ENCODE results near the gene TSPAN15. TPM values are rescaled to one million over a fixed set of nuclear protein-coding genes. Genes with fewer than 3 reads are reported as not detected.

Gene TSPAN15
- total RNA-seq, 1 experiment from 2014 or later: 1.6 TPM

DNA sequence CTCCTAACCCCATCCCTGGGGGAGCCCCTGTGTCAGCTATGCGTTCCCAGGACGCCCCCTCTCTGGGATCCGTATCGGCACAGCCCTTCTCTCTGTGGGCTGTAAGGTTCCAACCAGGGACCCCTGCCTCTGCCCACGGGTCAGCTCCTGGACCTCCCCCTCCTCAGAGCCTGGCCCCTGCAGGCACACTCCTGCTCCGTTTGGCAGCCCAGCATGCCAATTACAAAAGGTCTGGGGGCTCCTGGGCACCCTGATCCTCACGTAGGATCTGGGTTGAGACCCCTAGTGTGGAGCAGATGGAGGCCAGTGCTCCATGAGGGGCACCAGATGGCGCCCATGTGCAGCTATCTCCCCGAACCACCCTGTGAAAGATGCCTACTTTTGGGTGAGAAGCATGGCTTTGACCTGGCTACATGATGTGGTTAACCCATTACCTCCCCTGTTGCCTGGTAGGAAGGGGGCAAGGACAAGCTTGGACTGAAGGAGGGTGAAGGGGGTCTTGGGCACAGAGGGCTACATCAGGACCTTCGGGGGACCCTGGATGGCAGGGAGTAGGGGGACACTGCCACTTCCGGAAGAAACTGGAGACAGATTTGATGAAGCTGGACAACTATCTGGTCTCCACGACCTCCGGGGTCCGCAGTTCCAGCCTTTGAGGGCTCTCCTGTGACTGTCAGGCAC is 43.5 kb upstream of the TSPAN15 start:
- peak overlapping the region; percentile 44 for H2AFZ ChIP-seq (ENCODE audit: low read length)
- H3K9ac ChIP-seq (ENCODE audit: low read length): peak overlapping the region; percentile 51

DNA sequence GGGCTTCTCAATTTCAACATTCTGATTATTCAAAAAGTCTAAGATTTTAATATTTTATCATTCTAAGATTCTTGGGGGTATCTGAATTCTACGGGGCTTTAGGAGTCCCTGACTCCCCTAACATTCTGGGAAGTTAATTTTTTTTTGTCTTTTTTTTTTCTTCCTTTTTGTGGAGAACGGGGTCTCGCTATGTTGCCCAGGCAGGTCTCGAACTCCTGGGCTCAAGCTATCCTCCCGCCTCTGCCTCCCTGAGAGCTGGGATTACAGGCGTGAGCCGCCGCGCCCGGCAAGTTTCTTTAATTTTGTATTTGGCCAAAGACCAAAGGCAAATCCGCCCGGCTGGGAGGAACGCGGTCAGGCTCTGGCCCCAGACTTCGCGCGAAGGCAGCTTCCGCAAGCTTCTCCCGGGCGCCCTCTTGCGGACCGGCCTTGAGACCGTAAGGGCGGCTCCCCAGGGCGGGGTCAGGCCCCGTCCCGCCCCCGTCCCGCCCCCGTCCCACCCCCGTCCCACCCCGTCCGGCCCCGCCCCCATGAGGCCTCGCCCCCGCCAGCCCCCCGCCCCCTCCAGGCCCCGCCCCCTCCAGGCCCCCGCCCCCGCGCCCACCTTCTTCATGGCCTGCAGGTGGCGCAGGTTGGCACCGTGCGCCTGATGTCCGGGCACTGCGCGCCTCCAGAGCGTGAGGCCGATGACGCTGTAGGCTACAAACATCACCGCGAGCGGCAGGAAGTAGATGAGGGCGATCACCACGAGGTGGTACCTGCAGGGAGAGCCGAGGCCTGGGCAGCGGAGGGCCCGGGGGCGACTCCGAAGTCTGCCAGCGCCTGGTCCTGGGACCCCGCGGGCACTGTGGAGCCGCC is 42.7 kb upstream of the TSPAN15 start:
- DNase-seq: peak; percentile 98
- Histone ChIP-seq H3K9ac (ENCODE audit: low read length) (peak overlapping the region; percentile 65), H3K4me1 (ENCODE audit: low read length) (peaks cover 30% of the 10 kb centered on the region), H3K9me3 (ENCODE audit: low read length) (no peaks in the 10 kb centered on the region), H3K36me3 (ENCODE audit: insufficient read depth, low read length) (no peaks in the 10 kb centered on the region), H2AFZ (ENCODE audit: low read length) (peak overlapping the region; percentile 98), H3K27me3 (ENCODE audit: low read length) (no peaks in the 10 kb centered on the region), H3K9me2 (replicated peaks; ENCODE audit: insufficient read depth, low read length) (no peaks in the 10 kb centered on the region), H3K79me2 (ENCODE audit: low read length) (no peaks in the 10 kb centered on the region), H3K4me3 (ENCODE audit: low read length) (peak overlapping the region; percentile 36; the same call in 1 of the 2 replicates), H4K20me1 (ENCODE audit: insufficient read depth, low read depth, low read length) (no peaks in the 10 kb centered on the region), H3K27ac (ENCODE audit: low read length) (peak overlapping the region; percentile 80), H3K4me2 (ENCODE audit: low read depth, low read length, poor library complexity, severe bottlenecking) (peak overlapping the region; percentile 64)

More for the DNA sequence above, 43.5 kb upstream of the TSPAN15 start:
- Histone ChIP-seq H3K27ac (ENCODE audit: low read length) (peak overlapping the region; percentile 80), H3K9me2 (replicated peaks; ENCODE audit: insufficient read depth, low read length) (no peaks in the 10 kb centered on the region), H4K20me1 (ENCODE audit: insufficient read depth, low read depth, low read length) (no peaks in the 10 kb centered on the region), H3K9me3 (ENCODE audit: low read length) (no peaks in the 10 kb centered on the region), H3K4me2 (ENCODE audit: low read depth, low read length, poor library complexity, severe bottlenecking) (peak overlapping the region; percentile 64), H3K79me2 (ENCODE audit: low read length) (no peaks in the 10 kb centered on the region), H3K36me3 (ENCODE audit: insufficient read depth, low read length) (peaks cover under 1% of the 10 kb centered on the region; the same call in 1 of the 2 replicates), H3K4me1 (ENCODE audit: low read length) (peaks cover 38% of the 10 kb centered on the region), H3K4me3 (ENCODE audit: low read length) (peak overlapping the region; percentile 36; the same call in 1 of the 2 replicates), H3K27me3 (ENCODE audit: low read length) (no peaks in the 10 kb centered on the region)
- DNase-seq: peak; percentile 82

DNA sequence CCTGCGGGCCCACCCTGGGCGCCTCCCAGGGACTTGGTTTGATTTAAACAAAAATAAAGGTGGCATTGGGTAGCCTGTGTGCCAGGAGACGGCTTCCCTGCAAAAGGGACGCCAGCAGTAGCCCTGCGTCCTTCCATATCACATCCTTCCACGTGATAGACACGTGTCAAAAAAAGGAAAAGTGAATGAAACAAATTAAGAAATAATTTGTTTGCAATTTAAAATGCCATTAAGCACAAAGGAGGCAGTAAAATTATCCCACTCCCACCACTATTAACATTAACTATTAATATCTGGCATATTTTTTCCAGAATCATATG is 42.1 kb upstream of the TSPAN15 start:
- no peaks in the 10 kb centered on the region for H3K79me2 ChIP-seq (ENCODE audit: low read length)
- H3K27ac ChIP-seq (ENCODE audit: low read length): no peak overlapping the region
- H4K20me1 ChIP-seq (ENCODE audit: insufficient read depth, low read depth, low read length): no peaks in the 10 kb centered on the region
- peak overlapping the region; percentile 65 for H3K9ac ChIP-seq (ENCODE audit: low read length)
- DNase-seq: no peak
- H3K9me3 ChIP-seq (ENCODE audit: low read length): no peaks in the 10 kb centered on the region
- H3K9me2 ChIP-seq (replicated peaks; ENCODE audit: insufficient read depth, low read length): no peaks in the 10 kb centered on the region
- peaks cover 25% of the 10 kb centered on the region for H3K4me1 ChIP-seq (ENCODE audit: low read length)
- H3K4me3 ChIP-seq (ENCODE audit: low read length): peak overlapping the region; percentile 29; the same call in 1 of the 2 replicates
- H3K36me3 ChIP-seq (ENCODE audit: insufficient read depth, low read length): no peaks in the 10 kb centered on the region
- H2AFZ ChIP-seq (ENCODE audit: low read length): peak overlapping the region; percentile 98
- H3K27me3 ChIP-seq (ENCODE audit: low read length): no peaks in the 10 kb centered on the region
- peak overlapping the region; percentile 62 for H3K4me2 ChIP-seq (ENCODE audit: low read depth, low read length, poor library complexity, severe bottlenecking)

DNA sequence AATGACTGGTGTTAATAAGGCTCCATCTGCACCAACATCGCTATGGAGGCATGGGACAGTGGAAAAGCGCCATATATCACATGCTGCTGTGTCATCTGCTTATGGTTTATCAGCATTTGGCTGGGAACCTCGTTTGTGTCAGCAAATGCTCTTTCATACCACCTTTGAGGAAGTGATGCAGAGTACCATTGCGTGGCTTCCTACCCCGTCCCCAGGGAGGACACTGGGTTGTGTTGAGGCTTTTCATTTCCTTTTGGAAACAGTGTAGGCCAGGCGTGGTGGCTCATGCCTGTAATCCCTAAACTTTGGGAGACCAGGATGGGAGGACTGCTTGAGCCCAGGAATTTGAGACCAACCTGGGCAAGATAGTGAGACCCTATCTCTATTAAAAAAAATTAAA is 41.3 kb upstream of the TSPAN15 start:
- no peak overlapping the region for H2AFZ ChIP-seq (ENCODE audit: low read length)
- H3K9me2 ChIP-seq (replicated peaks; ENCODE audit: insufficient read depth, low read length): no peaks in the 10 kb centered on the region
- H3K4me1 ChIP-seq (ENCODE audit: low read length): peaks cover 25% of the 10 kb centered on the region
- H3K4me3 ChIP-seq (ENCODE audit: low read length): no peak overlapping the region
- H3K79me2 ChIP-seq (ENCODE audit: low read length): no peaks in the 10 kb centered on the region
- H4K20me1 ChIP-seq (ENCODE audit: insufficient read depth, low read depth, low read length): no peaks in the 10 kb centered on the region
- no peaks in the 10 kb centered on the region for H3K36me3 ChIP-seq (ENCODE audit: insufficient read depth, low read length)
- no peaks in the 10 kb centered on the region for H3K27me3 ChIP-seq (ENCODE audit: low read length)
- no peak overlapping the region for H3K4me2 ChIP-seq (ENCODE audit: low read depth, low read length, poor library complexity, severe bottlenecking)
- no peak overlapping the region for H3K9ac ChIP-seq (ENCODE audit: low read length)
- no peaks in the 10 kb centered on the region for H3K9me3 ChIP-seq (ENCODE audit: low read length)
- H3K27ac ChIP-seq (ENCODE audit: low read length): no peak overlapping the region
- peak; percentile 70 for DNase-seq

DNA sequence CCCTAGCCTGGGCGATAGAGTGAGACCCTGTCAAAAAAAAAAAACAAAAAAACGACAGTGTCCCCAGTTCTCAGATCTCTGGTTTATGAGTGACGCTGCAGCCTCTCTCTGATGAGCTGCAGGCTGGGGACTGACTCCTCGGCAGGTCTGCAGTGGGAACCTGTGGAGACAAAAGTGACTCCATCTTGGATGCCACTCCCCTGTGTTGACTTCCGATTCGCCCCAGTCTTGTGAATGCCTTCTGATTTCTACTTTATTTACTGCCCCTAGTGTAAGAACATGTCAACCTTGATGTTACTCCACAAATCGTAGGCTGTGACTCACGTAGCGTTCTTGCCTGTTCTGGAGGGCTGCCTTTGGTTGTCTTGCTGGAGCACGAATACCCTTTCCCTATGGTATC is 40.8 kb upstream of the TSPAN15 start:
- H3K4me1 ChIP-seq (ENCODE audit: low read length): peaks cover 25% of the 10 kb centered on the region
- H3K4me2 ChIP-seq (ENCODE audit: low read depth, low read length, poor library complexity, severe bottlenecking): no peak overlapping the region
- no peaks in the 10 kb centered on the region for H3K9me3 ChIP-seq (ENCODE audit: low read length)
- no peaks in the 10 kb centered on the region for H3K9me2 ChIP-seq (replicated peaks; ENCODE audit: insufficient read depth, low read length)
- H4K20me1 ChIP-seq (ENCODE audit: insufficient read depth, low read depth, low read length): no peaks in the 10 kb centered on the region
- H3K4me3 ChIP-seq (ENCODE audit: low read length): no peak overlapping the region
- no peak overlapping the region for H3K9ac ChIP-seq (ENCODE audit: low read length)
- DNase-seq: no peak
- H2AFZ ChIP-seq (ENCODE audit: low read length): no peak overlapping the region
- H3K79me2 ChIP-seq (ENCODE audit: low read length): no peaks in the 10 kb centered on the region
- no peaks in the 10 kb centered on the region for H3K36me3 ChIP-seq (ENCODE audit: insufficient read depth, low read length)
- no peaks in the 10 kb centered on the region for H3K27me3 ChIP-seq (ENCODE audit: low read length)
- H3K27ac ChIP-seq (ENCODE audit: low read length): no peak overlapping the region

DNA sequence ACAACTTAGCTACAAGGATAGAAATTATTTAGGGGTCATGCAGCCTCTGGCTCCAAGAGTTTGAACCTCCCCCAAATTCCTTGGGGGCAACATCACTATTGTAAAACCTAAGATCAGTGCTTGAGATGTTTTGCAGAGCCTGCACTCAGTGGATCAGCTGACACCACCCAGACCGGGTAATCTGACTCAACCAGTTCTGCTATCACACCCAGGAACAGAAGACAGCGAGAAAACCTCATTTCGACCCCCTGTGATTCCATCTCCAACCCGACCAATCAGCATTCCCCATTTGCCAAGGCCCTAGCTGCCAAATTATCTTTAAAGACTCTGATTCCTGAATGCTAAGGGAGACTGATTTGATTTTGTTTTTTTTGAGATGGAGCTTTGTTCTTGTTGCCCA is 39.8 kb upstream of the TSPAN15 start:
- Histone ChIP-seq H3K4me2 (ENCODE audit: low read depth, low read length, poor library complexity, severe bottlenecking) (no peak overlapping the region), H3K9ac (ENCODE audit: low read length) (no peak overlapping the region), H3K9me2 (replicated peaks; ENCODE audit: insufficient read depth, low read length) (no peaks in the 10 kb centered on the region), H3K36me3 (ENCODE audit: insufficient read depth, low read length) (no peaks in the 10 kb centered on the region), H4K20me1 (ENCODE audit: insufficient read depth, low read depth, low read length) (no peaks in the 10 kb centered on the region), H2AFZ (ENCODE audit: low read length) (no peak overlapping the region), H3K4me3 (ENCODE audit: low read length) (no peak overlapping the region), H3K79me2 (ENCODE audit: low read length) (no peaks in the 10 kb centered on the region), H3K27ac (ENCODE audit: low read length) (no peak overlapping the region), H3K27me3 (ENCODE audit: low read length) (no peaks in the 10 kb centered on the region), H3K9me3 (ENCODE audit: low read length) (no peaks in the 10 kb centered on the region), H3K4me1 (ENCODE audit: low read length) (peaks cover 25% of the 10 kb centered on the region)
- no peak for DNase-seq

DNA sequence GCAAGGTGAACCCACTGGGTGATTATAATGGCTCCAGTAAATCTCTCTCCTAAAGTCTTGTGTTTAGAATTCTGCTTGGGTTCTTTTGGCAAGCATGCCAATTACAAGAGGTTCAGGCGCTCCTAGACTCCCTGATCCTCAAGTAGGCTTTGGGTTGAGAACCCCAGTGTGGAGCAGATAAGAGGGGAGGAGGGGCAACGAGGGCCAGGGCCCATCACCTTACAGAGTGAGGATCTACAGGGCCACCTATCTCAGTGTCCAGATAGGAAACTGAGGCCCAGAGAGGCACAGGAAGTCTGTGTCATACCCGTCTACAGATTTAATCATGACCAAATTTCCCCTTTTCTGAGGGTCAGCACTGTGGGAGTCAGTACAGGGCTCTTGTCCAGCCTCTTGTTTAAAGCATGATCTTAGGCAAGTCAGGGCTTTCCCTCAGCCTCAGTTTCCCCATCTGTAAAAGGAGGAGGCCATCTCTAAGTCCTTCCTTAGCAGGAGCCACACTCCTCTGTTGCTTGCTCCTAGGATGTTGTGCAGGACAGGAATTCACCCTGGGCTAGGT is 39.0 kb upstream of the TSPAN15 start:
- H3K36me3 ChIP-seq (ENCODE audit: insufficient read depth, low read length): no peaks in the 10 kb centered on the region
- no peaks in the 10 kb centered on the region for H3K79me2 ChIP-seq (ENCODE audit: low read length)
- no peak overlapping the region for H2AFZ ChIP-seq (ENCODE audit: low read length)
- H4K20me1 ChIP-seq (ENCODE audit: insufficient read depth, low read depth, low read length): no peaks in the 10 kb centered on the region
- no peaks in the 10 kb centered on the region for H3K9me2 ChIP-seq (replicated peaks; ENCODE audit: insufficient read depth, low read length)
- peaks cover 24% of the 10 kb centered on the region for H3K4me1 ChIP-seq (ENCODE audit: low read length)
- no peak overlapping the region for H3K27ac ChIP-seq (ENCODE audit: low read length)
- H3K4me2 ChIP-seq (ENCODE audit: low read depth, low read length, poor library complexity, severe bottlenecking): no peak overlapping the region
- H3K9ac ChIP-seq (ENCODE audit: low read length): no peak overlapping the region
- H3K27me3 ChIP-seq (ENCODE audit: low read length): no peaks in the 10 kb centered on the region
- no peak overlapping the region for H3K4me3 ChIP-seq (ENCODE audit: low read length)
- no peaks in the 10 kb centered on the region for H3K9me3 ChIP-seq (ENCODE audit: low read length)
- DNase-seq: no peak

DNA sequence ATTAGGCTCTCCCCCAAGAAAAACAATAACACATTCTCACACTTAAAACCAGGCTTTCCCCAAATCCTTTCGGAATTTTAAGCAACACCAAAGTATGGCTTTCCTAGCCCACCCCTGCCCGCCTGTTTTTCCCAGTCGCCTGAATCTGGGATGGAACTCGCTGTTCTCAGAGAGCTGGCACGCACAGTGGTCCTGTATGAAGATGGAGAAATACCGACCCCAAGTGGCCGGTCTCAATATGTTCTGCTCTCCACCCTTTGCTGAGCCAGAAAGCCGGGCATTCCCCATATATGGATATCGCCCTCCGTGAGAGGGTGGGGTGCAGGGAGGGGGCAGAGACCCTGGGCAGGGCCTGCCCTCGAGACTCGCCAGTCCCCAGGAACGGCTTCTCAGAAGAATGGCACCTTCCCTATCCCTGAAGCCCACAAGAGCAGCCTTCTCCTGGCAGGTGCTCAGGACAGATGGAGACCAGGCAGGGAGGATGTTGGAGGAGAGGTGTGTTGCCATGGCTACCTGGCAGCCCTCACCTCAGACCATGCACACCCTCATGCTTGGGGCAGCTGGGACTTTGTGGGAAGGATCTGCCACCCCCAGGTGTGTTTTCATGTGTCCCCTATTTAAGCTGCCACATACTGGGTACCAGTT is 37.9 kb upstream of the TSPAN15 start:
- Histone ChIP-seq H3K79me2 (ENCODE audit: low read length) (no peaks in the 10 kb centered on the region), H3K9me3 (ENCODE audit: low read length) (no peaks in the 10 kb centered on the region), H3K27me3 (ENCODE audit: low read length) (no peaks in the 10 kb centered on the region), H3K9ac (ENCODE audit: low read length) (no peak overlapping the region), H3K4me2 (ENCODE audit: low read depth, low read length, poor library complexity, severe bottlenecking) (no peak overlapping the region), H3K4me3 (ENCODE audit: low read length) (no peak overlapping the region), H3K9me2 (replicated peaks; ENCODE audit: insufficient read depth, low read length) (no peaks in the 10 kb centered on the region), H2AFZ (ENCODE audit: low read length) (no peak overlapping the region), H3K27ac (ENCODE audit: low read length) (no peak overlapping the region), H3K36me3 (ENCODE audit: insufficient read depth, low read length) (no peaks in the 10 kb centered on the region), H4K20me1 (ENCODE audit: insufficient read depth, low read depth, low read length) (no peaks in the 10 kb centered on the region), H3K4me1 (ENCODE audit: low read length) (peaks cover 14% of the 10 kb centered on the region)
- DNase-seq: peak; percentile 80
